Ascending aorta (tissue), 2 donors: ENCODE results near the gene PITPNM1. TPM values are rescaled to one million over a fixed set of nuclear protein-coding genes. Genes with fewer than 3 reads are reported as not detected.
"Not testable (repeated sequence)": the region's sequence is repeated elsewhere in the genome, so short reads cannot be mapped to it uniquely, and the experiment has no call there.

ENCODE experiments used
- DNase-seq, 2 donors: peaks; one replicate each; pipeline ENCODE4 v3.0.0-alpha.2; 2019; ENCODE audit warnings: low spot score in 2 of 2
- H3K27ac ChIP-seq, 2 donors: fragments of 200-600 bp; sonication (generic); one replicate each; pipeline ENCODE4 v1.5.1; 2016 to 2017; ENCODE audit warnings: mild to moderate bottlenecking in 1 of 2
- H3K27me3 ChIP-seq: fragments of 200-600 bp; sonication (generic); one replicate; pipeline ENCODE4 v1.5.1; 2017
- H3K36me3 ChIP-seq, 2 donors: fragments of 200-600 bp; sonication (generic); one replicate each; pipeline ENCODE4 v1.5.1; 2016
- H3K4me1 ChIP-seq, 2 donors: fragments of 200-600 bp; sonication (generic); one replicate each; pipeline ENCODE4 v1.5.1; 2016 to 2017; ENCODE audit warnings: mild to moderate bottlenecking in 1 of 2
- H3K4me3 ChIP-seq, 2 donors: fragments of 200-600 bp; sonication (generic); one replicate each; pipeline ENCODE4 v1.5.1; 2016 to 2017; ENCODE audit warnings: mild to moderate bottlenecking in 1 of 2
- H3K9me3 ChIP-seq, 2 donors: fragments of 200-600 bp; sonication (generic); one replicate each; pipeline ENCODE4 v1.5.1; 2016
- intact Hi-C: fragments of 100-400 bp; cut with DNase I; formaldehyde crosslinking; loops from one replicate; pipeline ENCODE4 v1.15.1; 2023
- total RNA-seq: library from RNA; depleted of rRNA; stranded (reverse); fragments of >200 nt; gene quantifications from one replicate; pipeline ENCODE4 v1.1.0, GENCODE V29; 2016
- TF ChIP-seq, protein P1 (sequence below), 3 experiments: fragments of 200-600 bp in 2 of 3; fragments of 450-650 bp in 1 of 3; sonication (generic) in 2 of 3; IDR thresholded peaks; one replicate each; pipeline ENCODE4 v1.5.1; 2016 to 2019; ENCODE audit warnings: antibody characterized with exemption in 3 of 3, mild to moderate bottlenecking in 1 of 3, moderate library complexity in 1 of 3

Gene PITPNM1
- 31.8 TPM for total RNA-seq

DNA sequence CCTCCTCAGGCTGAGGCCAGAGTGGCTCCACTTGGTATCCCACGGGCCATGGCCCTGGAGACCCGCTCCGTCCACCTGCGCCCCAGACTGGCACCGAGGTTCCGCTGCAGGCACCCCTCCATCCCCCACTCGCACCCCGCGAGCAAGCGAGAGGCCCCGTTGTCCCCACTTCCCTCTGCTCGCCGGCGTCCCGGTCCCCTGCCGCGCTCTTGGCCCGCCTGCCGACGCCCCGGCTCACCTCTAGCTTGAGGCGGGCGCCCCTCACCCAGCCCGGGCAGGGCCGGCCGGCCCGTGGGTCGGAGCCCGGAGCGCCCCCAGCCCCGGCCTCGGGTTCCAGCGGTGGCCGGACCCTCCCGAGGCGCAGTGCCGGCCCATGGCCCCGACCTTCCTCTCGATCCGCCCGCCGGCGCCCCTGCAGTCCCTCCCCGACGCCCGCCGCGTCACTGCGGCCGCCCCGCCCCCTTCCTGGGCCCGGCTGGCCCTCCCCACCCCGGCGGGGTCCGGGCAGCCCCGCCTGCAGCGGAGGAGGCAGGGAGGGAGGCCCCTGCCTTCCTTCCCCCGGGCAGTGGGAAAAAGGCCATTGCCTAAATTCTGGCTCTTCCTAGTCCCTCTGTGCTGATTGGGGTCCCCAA is at the start of gene PITPNM1:
PITPNM1 (minus strand) TSS at position 414 of the 632 bp plus-strand sequence. CDS start 1,183 bp downstream, outside the sequence.
- H3K4me1 ChIP-seq: peaks cover 16 to 27% of the 10 kb centered on the region in 2 donors
- peak in 1 of 2 donors; percentile 89 for DNase-seq
- peaks cover 0 to 14% of the 10 kb centered on the region in 2 donors for H3K36me3 ChIP-seq
- no peaks in the 10 kb centered on the region for H3K27me3 ChIP-seq
- no peaks in the 10 kb centered on the region for H3K9me3 ChIP-seq
- H3K4me3 ChIP-seq: peak within 1 kb of the TSS; percentile 71 to 79
- TF ChIP-seq, protein P1, sequence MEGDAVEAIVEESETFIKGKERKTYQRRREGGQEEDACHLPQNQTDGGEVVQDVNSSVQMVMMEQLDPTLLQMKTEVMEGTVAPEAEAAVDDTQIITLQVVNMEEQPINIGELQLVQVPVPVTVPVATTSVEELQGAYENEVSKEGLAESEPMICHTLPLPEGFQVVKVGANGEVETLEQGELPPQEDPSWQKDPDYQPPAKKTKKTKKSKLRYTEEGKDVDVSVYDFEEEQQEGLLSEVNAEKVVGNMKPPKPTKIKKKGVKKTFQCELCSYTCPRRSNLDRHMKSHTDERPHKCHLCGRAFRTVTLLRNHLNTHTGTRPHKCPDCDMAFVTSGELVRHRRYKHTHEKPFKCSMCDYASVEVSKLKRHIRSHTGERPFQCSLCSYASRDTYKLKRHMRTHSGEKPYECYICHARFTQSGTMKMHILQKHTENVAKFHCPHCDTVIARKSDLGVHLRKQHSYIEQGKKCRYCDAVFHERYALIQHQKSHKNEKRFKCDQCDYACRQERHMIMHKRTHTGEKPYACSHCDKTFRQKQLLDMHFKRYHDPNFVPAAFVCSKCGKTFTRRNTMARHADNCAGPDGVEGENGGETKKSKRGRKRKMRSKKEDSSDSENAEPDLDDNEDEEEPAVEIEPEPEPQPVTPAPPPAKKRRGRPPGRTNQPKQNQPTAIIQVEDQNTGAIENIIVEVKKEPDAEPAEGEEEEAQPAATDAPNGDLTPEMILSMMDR (IDR thresholded peaks at IDR 0.05): no peak
- intact Hi-C loops: loop anchor here (1.0 to 10.0 kb wide), 6 partner anchors 22 to 390 kb away; partner anchors contain the start of genes AIP, GRK2, KDM2A and POLD4
- peak within 1 kb of the TSS; percentile 95 to 96 for H3K27ac ChIP-seq

DNA sequence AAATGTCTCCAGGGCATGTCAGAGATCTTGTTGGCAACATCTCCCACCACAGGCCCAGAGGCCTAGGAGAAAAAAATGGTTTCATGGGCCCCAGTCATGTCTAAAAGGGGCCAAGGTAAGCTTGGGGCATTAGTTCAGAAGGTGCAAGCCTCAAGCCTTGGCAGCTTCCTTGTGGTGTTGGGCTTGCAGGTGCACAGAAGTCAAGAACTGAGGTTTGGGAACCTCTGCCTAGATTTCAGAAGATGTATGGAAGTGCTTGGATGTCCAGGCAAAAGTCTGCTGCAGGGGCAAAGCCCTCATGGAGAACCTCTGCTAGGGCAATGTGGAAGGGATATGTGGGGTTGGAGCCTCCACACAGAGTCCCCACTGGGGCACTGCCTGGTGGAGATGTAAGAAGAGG is 46.5 kb upstream of the PITPNM1 start:
- H3K27me3 ChIP-seq, H3K4me3 ChIP-seq, H3K36me3 ChIP-seq, H3K27ac ChIP-seq, DNase-seq, H3K4me1 ChIP-seq, intact Hi-C loops, H3K9me3 ChIP-seq: not testable (repeated sequence)

DNA sequence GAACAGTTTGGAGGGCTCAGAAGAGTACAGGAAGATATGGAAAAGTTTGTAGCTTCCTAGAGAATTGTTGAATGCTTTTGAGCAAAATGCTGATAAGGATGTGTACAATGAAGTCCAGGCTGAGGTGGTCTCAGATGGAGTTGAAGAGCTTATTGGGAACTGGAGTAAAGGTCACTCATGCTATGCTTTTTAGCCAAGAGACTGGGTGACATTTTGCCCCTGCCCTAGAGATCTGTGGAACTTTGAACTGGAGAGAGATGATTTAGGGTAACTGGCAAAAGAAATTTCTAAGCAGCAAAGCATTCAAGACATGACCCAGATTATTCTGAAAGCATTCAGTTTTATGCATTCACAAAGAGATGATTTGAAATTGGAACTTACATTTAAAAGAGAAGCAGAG is 46.0 kb upstream of the PITPNM1 start:
- Histone ChIP-seq H3K4me1 (no peaks in the 10 kb centered on the region), H3K27me3 (no peaks in the 10 kb centered on the region), H3K9me3 (no peaks in the 10 kb centered on the region), H3K27ac (no peak overlapping the region), H3K36me3 (no peaks in the 10 kb centered on the region), H3K4me3 (no peak overlapping the region)
- intact Hi-C loops: no loop called here
- TF ChIP-seq, protein P1 (IDR thresholded peaks at IDR 0.05): no peak
- no peak for DNase-seq

DNA sequence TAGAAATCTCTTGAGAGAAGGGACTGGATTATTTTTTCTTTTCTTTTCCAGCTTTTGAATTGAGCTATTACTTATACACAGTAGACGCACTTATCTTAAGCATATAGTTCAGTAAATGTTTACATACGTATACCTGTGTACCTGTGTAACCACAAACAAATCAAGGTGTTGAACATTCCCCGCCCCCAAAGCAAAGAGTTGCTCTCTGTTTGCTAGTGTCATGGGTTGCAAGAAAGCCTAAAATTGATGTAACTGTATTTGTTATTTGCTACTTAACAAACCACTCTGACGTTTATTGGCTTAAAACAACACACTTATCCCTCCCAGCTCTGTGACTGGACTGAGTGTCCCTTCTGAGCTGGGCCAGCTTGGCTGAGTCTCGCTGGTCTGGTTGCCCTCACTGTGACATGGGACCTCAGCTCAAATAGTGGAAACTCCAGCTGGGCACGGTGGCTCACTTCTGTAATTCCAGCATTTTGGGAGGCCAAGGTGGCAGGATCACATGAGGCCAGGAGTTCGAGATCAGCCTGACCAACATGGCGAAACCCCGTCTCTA is 43.5 kb upstream of the PITPNM1 start:
- no peak for DNase-seq
- H3K4me1 ChIP-seq: no peaks in the 10 kb centered on the region
- no peak overlapping the region for H3K4me3 ChIP-seq
- intact Hi-C loops: no loop called here
- TF ChIP-seq, protein P1 (IDR thresholded peaks at IDR 0.05): no peak
- no peaks in the 10 kb centered on the region for H3K27me3 ChIP-seq
- no peaks in the 10 kb centered on the region for H3K9me3 ChIP-seq
- H3K36me3 ChIP-seq: no peaks in the 10 kb centered on the region
- no peak overlapping the region for H3K27ac ChIP-seq

DNA sequence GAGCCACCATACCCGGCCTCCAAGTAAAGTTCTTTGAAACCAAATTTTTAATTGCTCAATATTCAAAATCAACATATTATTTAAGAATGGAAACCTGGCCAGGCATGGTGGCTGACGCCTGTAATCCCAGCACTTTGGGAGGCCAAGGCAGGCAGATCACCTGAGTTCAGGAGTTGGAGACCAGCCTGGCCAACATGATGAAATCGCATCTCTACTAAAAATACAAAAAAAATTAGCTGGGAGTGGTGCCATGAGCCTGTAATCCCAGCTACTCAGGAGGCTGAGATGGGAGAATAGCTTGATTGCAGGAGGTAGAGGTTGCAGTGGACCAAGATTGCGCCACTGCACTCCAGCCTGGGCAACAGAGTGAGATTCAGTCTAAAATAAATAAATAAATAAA is 42.9 kb upstream of the PITPNM1 start:
- H3K9me3 ChIP-seq, H3K4me1 ChIP-seq, DNase-seq, intact Hi-C loops, H3K4me3 ChIP-seq, H3K27me3 ChIP-seq, H3K27ac ChIP-seq, H3K36me3 ChIP-seq: not testable (repeated sequence)

DNA sequence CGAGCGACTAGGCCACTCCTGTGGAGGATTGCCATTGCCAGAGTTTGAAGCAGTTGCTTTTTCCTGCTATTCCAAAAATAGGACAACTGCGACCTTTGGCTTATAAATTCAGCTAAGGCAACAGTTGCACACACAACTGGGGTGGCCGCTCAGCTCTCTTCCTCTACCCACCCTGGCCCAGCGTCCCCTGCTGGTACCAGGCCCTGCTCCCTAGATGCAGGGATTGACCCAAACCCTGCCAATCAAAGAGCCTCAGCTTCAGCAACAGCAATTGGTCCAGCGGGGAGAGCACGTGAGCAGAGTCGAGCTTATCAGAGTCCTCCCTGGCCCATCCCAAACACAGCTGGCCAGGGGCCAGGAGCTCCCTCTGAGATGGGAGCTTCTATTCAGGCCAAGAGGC is 40.1 kb upstream of the PITPNM1 start:
- Histone ChIP-seq H3K27me3 (no peaks in the 10 kb centered on the region), H3K36me3 (no peaks in the 10 kb centered on the region), H3K4me3 (no peak overlapping the region), H3K4me1 (no peaks in the 10 kb centered on the region), H3K27ac (no peak overlapping the region), H3K9me3 (no peaks in the 10 kb centered on the region)
- intact Hi-C loops: no loop called here
- TF ChIP-seq, protein P1 (IDR thresholded peaks at IDR 0.05): no peak
- DNase-seq: no peak
